Ishikawa (cell line): ENCODE data around the gene MAP1B.

ENCODE experiments used
- CEBPB ChIP-seq: IDR thresholded peaks from 2 replicates; pipeline ENCODE4 v1.6.1; 2012
- EGR1 ChIP-seq: IDR thresholded peaks from 2 replicates; pipeline ENCODE4 v1.6.1; 2012
- EP300 ChIP-seq: IDR thresholded peaks from 2 replicates; pipeline ENCODE4 v1.6.1; 2012; ENCODE audit warnings: borderline replicate concordance
- NFIC ChIP-seq: IDR thresholded peaks from 2 replicates; pipeline ENCODE4 v1.6.1; 2012
- RAD21 ChIP-seq: IDR thresholded peaks from 2 replicates; pipeline ENCODE4 v1.6.1; 2012; ENCODE audit warnings: low read depth
- YY1 ChIP-seq: IDR thresholded peaks from 2 replicates; pipeline ENCODE4 v1.6.1; 2012; ENCODE audit warnings: low read depth
- TF ChIP-seq, protein P1 (sequence below): IDR thresholded peaks from 2 replicates; pipeline ENCODE4 v1.6.1; 2012

DNA sequence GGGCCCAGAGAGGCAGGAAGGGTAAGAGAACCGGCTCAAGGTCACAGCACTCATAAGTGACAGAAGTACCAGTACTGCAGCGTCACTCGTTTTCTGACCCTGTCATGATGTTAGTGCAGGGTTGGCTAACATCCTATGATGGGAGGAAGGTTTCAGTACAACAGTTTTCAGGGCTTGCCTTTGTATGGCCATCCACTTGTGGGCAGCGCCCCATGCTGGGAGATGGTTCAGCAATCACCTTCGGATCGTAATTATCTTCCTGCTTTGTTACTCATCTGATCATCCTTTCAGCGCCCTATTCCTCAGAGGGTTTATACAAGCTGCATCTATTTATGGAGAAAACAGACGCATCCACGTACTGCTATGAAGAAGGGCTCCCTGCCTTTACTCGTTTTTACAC lies 2.4 kb downstream of the MAP1B start:
- TF ChIP-seq EGR1 (no peak), NFIC (no peak), RAD21 (no peak), EP300 (no peak), CEBPB (no peak), YY1 (no peak)
- TF ChIP-seq, protein P1, sequence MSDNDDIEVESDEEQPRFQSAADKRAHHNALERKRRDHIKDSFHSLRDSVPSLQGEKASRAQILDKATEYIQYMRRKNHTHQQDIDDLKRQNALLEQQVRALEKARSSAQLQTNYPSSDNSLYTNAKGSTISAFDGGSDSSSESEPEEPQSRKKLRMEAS, result no peak
